ENCODE measurements around the gene TXNRD2.

TXNRD2 gene

GRCh38 chr22:19901577-19902244 is 39.9 kb downstream of the TXNRD2 start:
- TF ChIP-seq TAF1 (IDR thresholded peaks at IDR 0.05; ENCODE audit: borderline replicate concordance, insufficient read depth, low read length) (no peak), FOXP2 (optimal IDR thresholded peaks at IDR 0.05; ENCODE audit: borderline replicate concordance, extremely low read depth, extremely low read length, insufficient read depth) (no peak), REST (IDR thresholded peaks at IDR 0.05; ENCODE audit: insufficient read depth in 1 of 2, low read depth in 2 of 2, low read length in 2 of 2) (no peak), POLR2AphosphoS5 (IDR thresholded peaks at IDR 0.05; ENCODE audit: low read depth, low read length) (no peak), SIN3A (IDR thresholded peaks at IDR 0.05; ENCODE audit: borderline replicate concordance, insufficient read depth, low read length) (no peak)

GRCh38 chr22:19900707-19901436 is 40.7 kb downstream of the TXNRD2 start:
- TF ChIP-seq POLR2AphosphoS5 (IDR thresholded peaks at IDR 0.05; ENCODE audit: low read depth, low read length) = no peak
- TF ChIP-seq FOXP2 (optimal IDR thresholded peaks at IDR 0.05; ENCODE audit: borderline replicate concordance, extremely low read depth, extremely low read length, insufficient read depth) = no peak
- no peak for TF ChIP-seq SIN3A (IDR thresholded peaks at IDR 0.05; ENCODE audit: borderline replicate concordance, insufficient read depth, low read length)
- no peak for TF ChIP-seq TAF1 (IDR thresholded peaks at IDR 0.05; ENCODE audit: borderline replicate concordance, insufficient read depth, low read length)
- no peak for TF ChIP-seq REST (IDR thresholded peaks at IDR 0.05; ENCODE audit: insufficient read depth in 1 of 2, low read depth in 2 of 2, low read length in 2 of 2)

GRCh38 chr22:19898831-19899567 is 42.6 kb downstream of the TXNRD2 start:
- no peak for TF ChIP-seq REST (IDR thresholded peaks at IDR 0.05; ENCODE audit: insufficient read depth in 1 of 2, low read depth in 2 of 2, low read length in 2 of 2)
- TF ChIP-seq FOXP2 (optimal IDR thresholded peaks at IDR 0.05; ENCODE audit: borderline replicate concordance, extremely low read depth, extremely low read length, insufficient read depth) = no peak
- TF ChIP-seq SIN3A (IDR thresholded peaks at IDR 0.05; ENCODE audit: borderline replicate concordance, insufficient read depth, low read length) = no peak
- no peak for TF ChIP-seq POLR2AphosphoS5 (IDR thresholded peaks at IDR 0.05; ENCODE audit: low read depth, low read length)
- TF ChIP-seq TAF1 (IDR thresholded peaks at IDR 0.05; ENCODE audit: borderline replicate concordance, insufficient read depth, low read length) = no peak

GRCh38 chr22:19898145-19898544 is 43.5 kb downstream of the TXNRD2 start:
- TF ChIP-seq TAF1 (IDR thresholded peaks at IDR 0.05; ENCODE audit: borderline replicate concordance, insufficient read depth, low read length) (no peak), FOXP2 (optimal IDR thresholded peaks at IDR 0.05; ENCODE audit: borderline replicate concordance, extremely low read depth, extremely low read length, insufficient read depth) (no peak), REST (IDR thresholded peaks at IDR 0.05; ENCODE audit: insufficient read depth in 1 of 2, low read depth in 2 of 2, low read length in 2 of 2) (no peak), POLR2AphosphoS5 (IDR thresholded peaks at IDR 0.05; ENCODE audit: low read depth, low read length) (no peak), SIN3A (IDR thresholded peaks at IDR 0.05; ENCODE audit: borderline replicate concordance, insufficient read depth, low read length) (no peak)
